Bone marrow (tissue), 2 donors: ENCODE measurements around the gene RGL1.
"Not testable (repeated sequence)": the region's sequence is repeated elsewhere in the genome, so short reads cannot be mapped to it uniquely, and the experiment has no call there.

Source experiments
- DNase-seq, 2 donors: peaks; one replicate each; lab custom pipeline; 2025; lab: John Stamatoyannopoulos, UW

RGL1 gene

DNA sequence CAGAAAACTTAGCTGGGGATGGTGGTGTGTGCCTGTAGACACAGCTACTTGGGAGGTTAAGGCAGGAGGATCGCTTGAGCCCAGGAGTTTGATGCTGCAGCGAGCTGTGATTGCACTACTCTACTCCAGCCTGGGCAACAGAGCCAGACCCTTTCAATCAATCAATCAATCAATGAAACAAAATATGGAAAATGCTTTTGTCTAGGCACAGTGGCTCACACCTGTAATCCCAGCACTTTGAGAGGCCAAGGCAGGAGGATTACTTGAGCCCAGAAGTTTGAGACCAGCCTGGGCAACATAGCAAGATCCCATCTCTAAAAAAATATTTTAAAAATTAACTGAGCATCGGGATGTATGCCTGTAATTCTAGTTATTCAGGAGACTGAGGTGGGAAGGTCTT is 19.0 kb upstream of the RGL1 start:
- DNase-seq = not testable (repeated sequence)

DNA sequence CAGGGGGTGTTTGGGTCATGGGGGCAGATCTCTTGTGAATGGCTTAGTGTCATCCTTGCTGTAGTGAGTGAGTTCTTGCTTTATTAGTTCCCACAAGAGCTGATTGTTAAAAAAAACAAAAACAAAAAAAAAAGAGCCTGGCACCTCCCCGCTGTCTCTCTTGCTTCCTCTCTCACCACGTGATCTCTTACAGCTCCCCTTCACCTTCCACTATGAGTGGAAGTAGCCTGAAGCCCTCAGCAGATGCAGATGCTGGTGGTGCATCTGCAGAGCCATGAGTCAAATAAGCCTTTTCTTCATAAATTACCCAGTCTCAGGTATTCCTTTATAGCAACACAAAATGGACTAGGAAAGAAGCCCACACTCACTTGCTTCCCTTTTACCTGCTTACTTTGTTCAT is 17.2 kb upstream of the RGL1 start:
- no peak for DNase-seq

DNA sequence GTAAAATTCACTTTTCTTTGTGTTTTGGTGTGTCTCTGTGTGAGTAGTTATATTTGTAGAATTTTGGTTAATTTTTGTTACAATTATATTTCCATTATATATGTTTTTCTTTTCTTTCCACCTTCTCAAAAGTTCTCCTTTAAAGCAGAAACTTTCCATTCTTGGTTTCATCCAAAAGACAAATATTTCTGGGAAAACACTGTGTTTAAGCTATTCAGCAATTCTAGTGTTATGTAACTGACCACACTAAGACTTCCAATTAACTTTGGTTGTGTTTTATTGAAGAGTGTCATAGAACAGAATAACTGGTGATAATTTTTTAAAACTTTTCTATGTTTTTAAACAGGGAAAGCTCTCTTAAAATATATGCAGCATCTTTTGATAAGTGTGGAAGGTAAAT is 13.6 kb upstream of the RGL1 start:
- no peak for DNase-seq

DNA sequence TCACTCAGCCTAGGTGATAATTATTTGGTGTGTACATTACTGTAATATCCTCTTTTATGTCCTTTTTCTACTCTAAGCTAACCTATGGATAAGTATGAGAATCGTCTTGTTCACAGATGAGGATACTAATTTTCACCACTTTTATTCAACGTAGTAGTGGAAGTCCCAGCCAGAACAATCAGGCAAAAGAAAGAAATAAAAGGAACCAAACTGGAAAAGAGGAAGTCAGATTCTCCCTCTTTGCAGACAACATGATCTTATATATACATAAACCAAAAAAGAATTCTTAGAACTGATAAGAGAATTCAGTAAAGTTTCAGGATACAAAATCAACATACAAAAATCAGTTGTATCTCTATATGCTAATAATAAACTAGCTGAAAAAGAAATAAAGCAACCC is 12.6 kb upstream of the RGL1 start:
- DNase-seq = no peak

DNA sequence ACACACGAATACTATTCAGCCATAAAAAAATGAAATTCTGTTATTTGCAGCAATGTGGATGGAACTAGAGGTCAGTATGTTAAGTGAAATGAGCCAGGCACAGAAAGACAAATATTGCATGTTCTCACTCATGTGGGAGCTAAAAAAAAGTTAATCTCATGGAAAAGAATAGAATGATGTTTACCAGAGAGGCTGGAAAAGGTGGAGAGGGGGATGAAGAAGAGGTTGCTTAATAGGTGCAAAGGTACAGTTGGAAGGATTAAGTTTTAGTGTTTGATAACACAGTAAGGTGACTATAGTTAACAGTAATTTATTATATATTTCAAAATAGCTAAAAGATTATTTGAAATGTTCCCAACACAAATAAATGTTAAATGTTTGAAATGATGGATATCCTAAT is 10.8 kb upstream of the RGL1 start:
- no peak for DNase-seq

DNA sequence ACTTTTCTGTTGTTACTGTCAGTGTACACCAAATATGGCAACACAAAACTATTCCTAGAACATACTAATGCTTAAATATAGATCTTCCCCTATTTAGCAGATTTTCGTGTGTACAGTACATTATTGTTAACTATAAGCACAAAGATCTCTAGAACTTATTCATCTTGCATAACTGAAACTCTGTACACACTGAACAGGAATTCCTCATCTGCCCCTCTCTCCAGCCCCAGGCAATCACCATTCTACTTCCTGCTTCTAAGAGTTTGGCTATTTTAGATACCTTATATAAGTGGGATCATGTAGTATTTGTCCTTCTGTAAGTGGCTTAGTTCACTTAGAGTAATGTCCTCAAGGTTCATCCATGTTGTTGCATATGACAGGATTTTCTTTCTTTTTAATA is 4.5 kb upstream of the RGL1 start:
- no peak for DNase-seq

DNA sequence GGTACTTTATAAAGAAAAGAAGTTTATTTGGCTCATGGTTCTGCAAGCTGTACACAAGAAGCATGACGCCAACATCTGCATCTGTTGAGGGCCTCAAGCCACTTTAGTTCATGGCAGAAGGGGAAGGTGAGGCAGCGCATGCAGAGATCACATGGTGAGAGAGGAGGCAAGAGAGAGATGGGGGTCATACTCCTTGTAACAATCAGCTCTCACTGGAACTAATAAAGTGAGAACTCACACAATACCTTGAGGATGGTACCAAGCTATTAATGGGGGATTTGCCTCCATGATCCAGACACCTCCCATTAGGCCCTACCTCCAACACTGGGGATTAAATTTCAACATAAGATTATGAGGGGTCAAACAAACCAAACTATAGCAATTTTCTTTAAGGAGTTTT is 3.3 kb upstream of the RGL1 start:
- no peak for DNase-seq

DNA sequence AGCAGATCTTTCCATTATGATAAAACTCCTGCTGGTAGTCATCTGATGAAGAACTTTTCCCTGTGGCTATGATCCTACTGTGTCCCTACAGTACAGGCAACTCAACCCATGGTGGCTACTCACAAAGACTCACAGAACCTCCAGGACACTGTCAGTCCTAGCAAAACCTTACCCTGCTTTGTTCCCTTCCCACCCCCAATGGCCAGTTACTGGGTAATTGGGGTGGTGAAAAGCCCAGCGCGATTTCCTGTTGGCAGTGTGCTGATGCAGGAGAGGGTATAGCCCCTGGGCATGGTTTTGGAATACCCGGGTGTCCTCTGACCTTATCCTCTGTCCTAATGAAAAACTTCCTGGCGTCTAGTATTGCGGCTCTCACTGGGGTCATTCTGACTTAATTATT is 533 bp upstream of the RGL1 start:
- no peak for DNase-seq

DNA sequence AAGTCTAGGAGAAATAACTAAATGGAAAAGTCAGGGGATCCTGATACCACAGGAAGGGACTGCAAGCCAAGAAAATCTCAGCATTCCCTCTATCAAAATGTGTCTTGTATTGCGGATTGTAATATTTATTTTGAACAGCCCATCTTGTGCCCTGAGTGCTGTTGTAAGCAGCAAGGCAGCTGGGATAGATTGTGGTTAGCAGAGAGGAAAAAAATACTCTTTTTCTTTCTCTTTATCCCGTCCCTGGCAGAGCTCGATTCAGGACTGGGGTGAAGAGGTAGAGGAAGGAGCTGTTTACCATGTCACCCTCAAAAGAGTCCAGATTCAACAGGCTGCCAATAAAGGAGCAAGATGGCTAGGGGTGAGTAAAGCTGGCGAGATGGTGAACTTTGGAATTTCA is 1.2 kb downstream of the RGL1 start:
- no peak for DNase-seq

DNA sequence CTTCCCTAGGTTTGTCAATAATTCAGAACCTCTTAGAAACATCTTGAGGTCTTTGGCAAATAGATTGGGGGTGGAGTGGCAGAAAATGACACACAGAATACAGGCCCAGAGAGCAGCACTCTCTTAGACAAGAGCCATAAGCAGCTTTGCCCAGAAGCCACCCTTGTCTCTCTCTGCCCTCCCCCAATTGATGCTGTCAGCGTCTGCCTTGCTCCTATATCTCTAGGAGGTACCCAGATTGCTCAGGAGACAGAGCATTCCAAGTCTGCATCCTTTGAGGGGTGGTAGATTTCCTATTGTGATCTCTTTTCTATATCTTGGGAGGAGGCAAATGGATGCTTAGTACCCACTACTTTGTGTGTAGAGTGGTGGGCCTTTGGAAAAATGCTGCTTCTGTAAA is 1.8 kb downstream of the RGL1 start:
- no peak for DNase-seq

DNA sequence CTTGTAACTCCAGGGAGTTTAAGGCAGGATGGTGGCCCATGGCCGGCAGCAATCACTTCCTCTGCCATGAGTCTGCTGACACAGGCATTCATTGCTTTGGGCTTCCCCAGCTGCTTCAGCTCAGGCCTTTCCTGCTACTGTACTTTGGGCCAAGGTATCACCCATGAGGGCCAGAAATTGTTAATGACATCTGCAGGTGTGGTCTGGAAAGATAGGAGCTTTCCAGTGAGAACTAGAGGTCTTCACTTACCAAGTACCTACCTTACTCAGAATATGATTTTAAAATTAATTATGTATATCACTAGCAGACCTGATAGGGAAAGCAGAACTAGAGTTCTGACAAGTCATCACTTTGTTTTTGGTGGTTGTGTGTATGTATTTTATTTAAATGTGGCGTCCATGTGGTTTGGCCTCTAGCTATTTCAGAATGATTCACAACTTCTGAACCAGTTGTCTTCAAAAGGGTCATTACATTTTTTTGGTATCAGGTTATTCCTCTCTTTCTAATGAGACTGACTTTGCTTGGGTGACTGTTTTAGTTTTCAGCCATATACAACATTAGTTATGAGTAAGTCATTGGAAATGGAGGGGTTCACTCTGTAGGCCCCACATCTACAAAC is 2.7 kb downstream of the RGL1 start:
- DNase-seq = no peak

DNA sequence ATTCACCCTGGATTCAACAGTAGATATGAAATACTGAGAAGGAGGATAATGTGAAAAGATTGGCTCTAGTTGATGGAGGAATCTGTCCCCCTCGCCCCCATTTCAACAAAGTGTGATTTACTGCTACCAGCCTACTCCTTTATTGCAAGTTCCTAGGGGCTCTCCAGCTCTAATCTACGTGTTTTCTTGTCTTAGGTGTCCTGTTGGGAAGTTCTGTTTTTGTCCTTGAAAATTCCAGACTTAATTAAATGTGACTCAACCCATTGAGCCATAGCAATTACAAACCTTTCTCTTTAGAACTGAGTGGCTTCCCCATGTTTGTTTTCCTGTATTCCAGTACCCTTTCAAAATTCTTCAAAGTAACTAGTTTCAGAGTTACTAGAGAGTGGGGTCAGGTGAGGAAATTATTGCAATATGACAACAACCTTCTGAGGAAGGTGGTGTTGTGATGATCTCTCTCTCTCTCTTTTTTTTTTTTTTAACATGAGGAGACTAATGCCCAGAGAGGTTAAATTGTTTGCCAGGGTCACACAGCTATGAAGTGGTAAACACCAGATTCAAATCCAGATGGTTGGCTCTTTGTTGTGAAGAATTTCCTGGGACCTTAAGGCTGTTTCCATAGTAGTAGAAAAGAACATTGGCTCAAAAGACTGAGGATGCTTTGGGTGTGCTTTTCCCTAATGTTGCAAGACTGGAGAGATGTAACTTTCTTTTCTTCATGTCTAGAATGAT is 3.5 kb downstream of the RGL1 start:
- DNase-seq = no peak

DNA sequence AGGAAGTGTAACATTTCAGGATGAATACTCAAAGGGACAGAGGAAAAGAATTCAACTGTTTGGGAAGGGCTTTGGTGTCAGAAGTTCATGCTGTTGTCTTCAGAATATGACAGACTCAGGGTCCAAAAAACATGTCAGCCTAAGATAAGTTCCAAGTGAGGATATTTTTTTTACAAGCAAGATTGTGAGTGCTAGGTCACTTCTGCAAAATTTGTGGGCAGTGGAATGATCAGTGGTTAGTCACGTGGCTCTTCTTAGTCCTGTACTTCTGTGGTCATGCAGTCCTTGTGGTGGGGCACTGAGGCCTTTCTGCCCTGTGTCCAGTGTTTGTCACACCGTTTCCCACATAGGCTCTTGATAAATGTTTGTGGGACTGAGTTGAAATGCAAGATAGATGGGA is 5.2 kb downstream of the RGL1 start:
- no peak for DNase-seq

DNA sequence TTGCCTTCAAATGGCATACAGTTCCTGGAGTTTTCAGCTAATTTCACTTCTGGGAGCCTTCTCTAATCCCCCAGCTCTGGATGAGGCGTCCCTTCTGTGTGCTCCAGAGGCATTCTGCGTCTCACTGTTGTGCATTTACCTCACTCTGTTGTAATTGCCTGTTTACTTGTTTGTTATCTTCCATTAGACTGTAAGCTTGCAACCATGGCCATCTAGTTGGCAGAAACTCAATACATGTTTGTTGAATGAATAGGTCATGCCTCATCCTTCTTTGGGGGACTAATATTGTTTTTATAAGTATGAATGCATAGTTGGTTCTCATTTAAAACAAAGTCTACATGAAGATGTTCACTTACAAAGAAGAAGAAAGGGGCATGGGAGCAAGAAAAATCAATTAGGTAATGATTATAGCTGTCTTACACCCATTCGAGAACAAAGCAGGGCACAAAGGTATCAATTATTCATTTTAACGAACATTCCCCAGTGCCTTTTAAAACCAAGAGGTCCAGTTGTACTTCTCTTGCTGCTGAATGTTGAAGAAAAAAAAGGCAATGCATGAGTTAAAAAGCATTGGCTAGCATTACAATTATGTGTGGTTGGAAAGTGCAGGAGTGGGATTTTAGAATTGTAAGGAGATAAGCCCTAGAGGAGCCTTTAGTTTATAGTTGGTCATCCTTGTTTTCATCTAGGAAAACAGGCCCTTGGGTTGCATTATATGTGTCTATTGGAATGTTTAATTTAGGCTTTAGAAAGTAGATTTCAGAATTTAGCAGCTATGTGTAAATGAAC is 6.0 kb downstream of the RGL1 start:
- no peak for DNase-seq

DNA sequence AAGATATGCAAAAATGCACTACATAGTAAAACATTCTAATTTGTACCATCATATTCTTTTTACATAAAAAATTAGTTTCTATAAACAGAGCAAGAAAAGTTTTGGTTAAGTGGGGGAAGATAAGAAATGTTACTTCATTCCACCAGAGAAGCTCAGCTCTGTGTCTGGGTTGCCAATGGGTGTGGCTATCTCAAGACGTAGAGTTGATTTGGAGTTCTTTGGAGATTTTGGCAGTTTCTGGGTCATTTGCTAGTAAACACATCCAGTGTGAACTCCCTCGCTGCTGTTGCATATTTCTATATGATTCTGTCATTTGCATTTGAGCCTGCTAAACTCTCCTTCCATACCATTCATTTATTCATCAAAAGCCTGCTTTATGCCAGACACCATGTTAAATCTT is 7.2 kb downstream of the RGL1 start:
- no peak for DNase-seq

DNA sequence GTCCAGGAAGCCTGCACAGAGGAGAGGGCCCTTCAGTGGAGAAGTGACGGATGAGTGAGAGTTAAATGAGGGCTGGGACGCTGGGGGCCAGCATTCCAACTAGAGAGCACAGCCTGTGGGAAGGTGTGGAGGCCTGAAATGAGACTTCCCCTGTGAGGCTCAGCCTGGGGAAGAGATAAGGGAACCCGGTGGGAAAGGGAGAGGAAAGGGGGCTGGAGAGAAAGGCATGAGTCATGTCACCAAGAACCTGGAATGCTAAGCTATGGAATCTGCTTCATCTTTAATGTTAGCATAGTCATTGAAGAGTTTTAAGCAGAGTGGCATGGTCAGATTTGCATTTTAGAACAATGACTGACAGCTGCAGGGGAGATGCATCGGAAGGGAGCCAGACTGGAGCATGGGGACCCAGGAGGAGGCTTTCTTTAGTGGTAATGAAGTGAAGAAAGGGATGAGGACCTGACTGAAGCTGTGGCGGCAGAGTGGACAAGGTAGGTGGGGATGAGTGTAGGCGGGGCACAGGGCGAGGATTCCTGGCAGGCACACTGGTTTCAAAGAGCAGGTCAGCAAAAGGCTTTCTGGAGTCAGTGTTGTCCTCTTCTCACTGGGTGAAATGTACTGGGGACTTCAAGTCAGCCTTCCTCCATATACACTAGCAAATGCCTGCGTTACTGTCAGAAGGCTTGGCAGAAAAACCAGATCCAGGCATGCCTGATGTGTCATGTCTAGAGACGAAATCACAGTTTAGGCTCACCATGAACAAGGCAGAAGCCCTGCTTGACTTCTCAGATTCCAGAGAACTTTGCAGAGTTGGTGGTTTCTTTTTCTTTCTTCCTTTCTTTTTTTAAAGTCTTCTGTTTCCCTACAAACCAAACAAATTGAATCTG is 8.0 kb downstream of the RGL1 start:
- no peak for DNase-seq

DNA sequence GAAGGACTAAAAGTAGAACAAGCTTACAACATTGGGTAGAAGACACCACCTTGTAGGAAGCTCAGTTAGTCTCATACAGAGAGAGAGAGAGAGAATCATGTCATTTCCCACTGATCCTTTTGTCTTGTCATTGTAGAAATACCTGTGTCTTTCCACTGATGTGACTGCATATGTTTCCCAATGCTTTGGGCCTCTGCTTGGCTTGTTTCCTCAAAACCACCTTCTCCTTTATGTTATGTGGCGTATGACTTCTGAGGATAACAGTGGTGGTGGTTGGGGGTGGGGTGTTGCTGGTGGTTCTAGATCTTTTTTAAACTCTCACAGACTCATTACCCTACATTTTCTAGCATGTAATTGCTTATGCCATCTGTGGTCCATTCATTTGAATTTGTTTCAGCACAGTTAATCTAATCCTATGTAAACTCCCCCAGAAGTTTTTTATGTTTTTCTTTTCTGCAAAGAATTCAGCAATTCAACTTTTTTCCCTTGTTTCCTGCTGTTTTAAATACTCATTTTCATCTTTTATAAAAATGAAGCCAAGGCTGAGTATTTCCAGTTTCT is 9.3 kb downstream of the RGL1 start:
- no peak for DNase-seq

DNA sequence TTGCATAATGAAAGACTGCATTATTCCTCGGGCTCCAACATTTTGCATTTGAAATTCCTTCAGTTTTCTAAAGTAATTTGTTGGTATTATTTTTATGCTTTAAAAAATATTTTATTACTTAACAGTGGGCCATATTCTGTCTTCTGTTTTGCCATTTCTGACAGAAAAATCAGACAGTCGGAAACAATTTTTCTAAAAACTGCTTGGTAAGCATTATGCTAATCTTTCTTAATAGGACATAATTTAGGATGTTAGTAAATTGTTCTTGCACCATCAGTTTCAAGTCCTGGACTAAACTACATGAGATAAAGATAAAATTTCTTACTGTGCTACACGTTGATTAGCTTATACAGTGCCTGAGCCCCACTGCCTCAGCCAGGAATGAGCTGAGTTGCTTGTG is 11.2 kb downstream of the RGL1 start:
- no peak for DNase-seq

DNA sequence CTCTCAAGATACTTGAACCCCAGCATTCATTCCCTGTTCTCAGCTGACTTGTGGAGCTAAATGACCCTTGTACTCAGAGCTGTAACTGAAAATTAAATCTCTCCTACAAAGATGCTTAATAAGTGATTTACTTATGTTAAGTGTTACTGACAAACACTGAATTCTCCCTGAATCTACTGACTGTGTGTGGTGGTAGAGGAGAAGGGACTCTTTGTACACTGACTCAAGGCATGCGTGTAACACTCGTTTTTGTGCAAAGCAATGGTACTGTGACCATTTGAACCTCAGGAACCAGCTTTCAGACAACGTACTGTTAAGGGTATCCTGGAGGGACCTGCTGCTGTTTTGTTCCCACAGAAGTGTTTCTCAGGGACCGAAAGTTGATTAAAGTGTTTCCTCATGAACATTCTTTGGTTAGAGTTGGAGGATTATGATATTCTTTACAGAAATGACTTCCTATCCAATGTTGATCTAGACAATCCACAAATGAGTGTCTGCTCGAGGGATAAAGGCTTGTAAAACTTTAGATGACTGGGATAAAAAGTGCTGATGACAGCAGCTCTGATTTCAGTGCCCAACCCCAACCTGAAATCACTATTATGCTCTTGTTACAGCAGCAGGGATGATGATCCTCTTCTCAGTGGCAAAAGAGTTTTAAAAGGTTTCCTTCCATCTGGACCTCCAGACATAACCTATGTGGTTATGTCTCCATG is 12.8 kb downstream of the RGL1 start:
- DNase-seq = no peak

DNA sequence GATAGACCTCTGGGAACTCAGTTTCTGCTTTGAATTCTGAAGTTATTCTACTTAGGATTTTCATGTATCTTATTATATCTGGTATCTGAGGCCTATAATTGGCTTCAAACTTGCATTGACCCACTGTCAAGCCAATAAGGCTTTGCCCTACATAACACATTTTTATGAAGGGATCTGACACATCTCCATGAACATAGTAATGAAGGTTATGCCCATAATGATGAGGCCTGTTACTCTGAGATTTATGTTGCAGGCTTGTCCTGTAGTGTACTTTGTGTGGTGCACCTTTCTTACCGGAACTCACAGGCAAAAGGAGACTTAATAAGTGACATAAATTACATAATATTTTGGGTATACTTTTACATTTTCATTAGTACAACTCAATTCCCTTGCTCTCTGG is 14.1 kb downstream of the RGL1 start:
- no peak for DNase-seq

DNA sequence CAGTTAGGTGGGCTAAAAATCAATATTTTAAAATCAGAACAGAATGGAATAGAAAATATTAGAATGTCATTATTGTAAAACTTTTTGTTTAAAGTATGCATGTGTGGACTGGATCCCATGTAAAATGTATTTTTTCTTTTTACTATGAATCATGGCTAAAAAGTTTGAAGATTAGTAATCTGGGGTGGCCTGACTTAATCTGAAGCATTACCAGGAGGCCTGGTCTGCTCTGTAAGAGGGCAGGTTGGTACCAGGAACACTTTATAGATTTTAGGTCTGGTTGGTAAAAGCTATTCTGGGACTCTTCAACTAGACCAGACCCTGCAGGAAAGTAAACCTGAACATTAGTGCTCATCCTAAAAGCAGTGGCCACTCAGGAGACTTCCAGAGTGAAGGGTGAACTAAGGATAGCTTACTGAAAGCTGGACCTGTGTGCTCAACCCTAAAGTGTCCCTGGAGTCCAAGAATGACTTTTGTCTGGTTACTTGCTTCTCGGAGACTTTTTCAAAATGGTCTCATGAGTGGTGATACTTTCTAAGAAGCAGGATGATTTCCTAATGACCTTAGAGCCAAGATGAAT is 16.5 kb downstream of the RGL1 start:
- DNase-seq = no peak
